GM13977 (cell line): ENCODE results near the gene PGA4.
A peak's percentile ranks its signal among the peaks of the same experiment; 100 is the strongest.
"Not testable (repeated sequence)": the region's sequence is repeated elsewhere in the genome, so short reads cannot be mapped to it uniquely, and the experiment has no call there.

Experiments
- DNase-seq: peaks from one replicate; pipeline ENCODE4 v3.0.0; 2012; ENCODE audit warnings: low spot score
- CTCF ChIP-seq: IDR thresholded peaks from 2 replicates; pipeline ENCODE4 v1.5.1; 2012; ENCODE audit warnings: mild to moderate bottlenecking, control low read depth; ENCODE audit not compliant: insufficient read depth; ENCODE audit errors: extremely low read depth, missing control alignments
- in situ Hi-C: fragments of 300-500 bp; cut with MboI; formaldehyde crosslinking; loops from one replicate; pipeline ENCODE4 v1.12.0; 2022; ENCODE audit warnings: low sequenced_read_pairs, low pct_unique_long_range_greater_than_20kb, mixed read lengths, inconsistent platforms; ENCODE audit not compliant: unreplicated experiment

Gene PGA4

GRCh38 chr11:61194169-61194671, 27.9 kb upstream of the PGA4 start:
- no peak for TF ChIP-seq CTCF
- peak; percentile 0 for DNase-seq
- in situ Hi-C loops, result loop anchor here (25.0 kb wide), 1 partner anchor 357 kb away; the partner anchor contains the start of gene CCDC86

GRCh38 chr11:61194981-61195695, 27.0 kb upstream of the PGA4 start:
- DNase-seq, result no peak
- in situ Hi-C loops, result loop anchor here (5.0 to 25.0 kb wide), 2 partner anchors 72 to 358 kb away; partner anchors contain the start of gene CCDC86

GRCh38 chr11:61195719-61196118, 26.4 kb upstream of the PGA4 start:
- no peak for DNase-seq
- in situ Hi-C loops, result loop anchor here (5.0 to 25.0 kb wide), 2 partner anchors 72 to 358 kb away; partner anchors contain the start of gene CCDC86
- no peak for TF ChIP-seq CTCF

More at GRCh38 chr11:61194981-61195695, 27.0 kb upstream of the PGA4 start:
- TF ChIP-seq CTCF, result no peak

GRCh38 chr11:61198361-61198760, 23.8 kb upstream of the PGA4 start:
- no peak for TF ChIP-seq CTCF
- in situ Hi-C loops, result loop anchor here (5.0 to 25.0 kb wide), 2 partner anchors 69 to 361 kb away; partner anchors contain the start of gene CCDC86
- no peak for DNase-seq

DNA sequence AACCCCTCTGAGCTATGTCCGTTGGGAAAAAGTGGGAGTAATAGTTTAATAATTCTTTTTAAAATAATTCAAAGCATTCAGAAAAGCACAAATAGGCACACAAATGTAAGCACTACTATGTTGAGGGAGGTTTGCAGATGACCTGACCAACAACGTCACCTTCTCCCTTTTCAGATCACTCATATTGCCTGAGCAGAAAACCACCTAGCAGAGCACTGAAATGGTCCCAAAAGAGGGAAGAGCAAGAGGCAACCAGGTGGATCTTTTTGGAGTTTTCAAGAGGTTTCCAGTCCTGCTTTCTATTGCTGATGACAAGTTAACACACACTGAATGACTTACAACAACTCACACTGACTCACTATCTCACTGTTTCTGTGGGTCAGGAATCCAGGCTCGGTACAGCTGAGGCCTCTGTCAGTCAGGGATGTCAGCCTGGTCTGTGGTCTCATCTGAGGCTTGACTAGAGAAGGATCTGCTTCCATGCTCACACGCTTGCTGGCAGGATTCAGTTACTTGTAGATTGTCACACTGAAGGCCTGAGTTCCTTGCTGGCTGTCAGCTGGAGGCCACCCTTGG, 23.1 kb upstream of the PGA4 start:
- TF ChIP-seq CTCF, result no peak
- in situ Hi-C loops, result loop anchor here (5.0 to 25.0 kb wide), 2 partner anchors 68 to 362 kb away; partner anchors contain the start of gene CCDC86
- DNase-seq, result no peak

DNA sequence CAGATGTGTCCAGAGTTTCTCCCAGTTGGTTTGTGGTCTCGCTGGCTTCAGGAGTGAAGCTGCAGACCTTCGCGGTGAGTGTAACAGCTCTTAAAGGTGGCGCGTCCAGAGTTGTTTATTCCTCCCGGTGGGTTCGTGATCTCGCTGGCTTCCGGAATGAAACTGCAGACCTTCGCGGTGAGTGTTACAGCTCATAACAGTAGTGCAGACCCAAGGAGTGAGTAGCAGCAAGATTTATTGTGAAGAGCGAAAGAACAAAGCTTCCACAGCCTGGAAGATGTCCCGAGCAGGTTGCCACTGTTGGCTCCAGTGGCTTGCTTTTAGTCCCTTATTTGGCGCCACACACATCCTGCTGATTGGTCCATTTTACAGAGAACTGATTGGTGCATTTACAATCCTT, 20.7 kb upstream of the PGA4 start:
- in situ Hi-C loops, result no loop called here
- TF ChIP-seq CTCF, result no peak
- DNase-seq, result no peak

GRCh38 chr11:61202950-61203746, 19.0 kb upstream of the PGA4 start, which contains the start of gene PGA3:
Gene PGA3, plus strand, starts transcription at chr11:61203515. Its CDS starts 50 bp downstream, at chr11:61203565.
- in situ Hi-C loops, DNase-seq: not testable (repeated sequence)

DNA sequence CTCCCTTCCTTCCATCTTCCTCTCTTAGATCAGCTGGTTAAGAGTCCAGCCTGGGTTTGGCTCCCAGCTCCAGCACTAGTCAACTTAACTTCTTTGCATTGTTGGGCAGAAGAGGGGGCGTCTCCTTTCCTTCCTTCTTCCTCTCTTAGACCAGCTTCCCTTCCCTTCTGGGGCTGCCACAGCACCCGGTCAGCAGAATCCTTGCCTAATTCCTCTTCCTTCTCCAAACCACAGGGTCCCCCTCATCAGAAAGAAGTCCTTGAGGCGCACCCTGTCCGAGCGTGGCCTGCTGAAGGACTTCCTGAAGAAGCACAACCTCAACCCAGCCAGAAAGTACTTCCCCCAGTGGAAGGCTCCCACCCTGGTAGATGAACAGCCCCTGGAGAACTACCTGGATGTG, 18.3 kb upstream of the PGA4 start:
- in situ Hi-C loops, DNase-seq: not testable (repeated sequence)

GRCh38 chr11:61204502-61205059, 17.6 kb upstream of the PGA4 start:
- DNase-seq, in situ Hi-C loops: not testable (repeated sequence)
